HG03097 (cell line): Measurements from ENCODE around the gene GNG13.

Experiments
- ATAC-seq: cut with Tn5 transposase; IDR thresholded peaks from one replicate; pipeline ENCODE4 v1.9.1; 2021; ENCODE audit not compliant: unreplicated experiment, low FRiP score

The GNG13 gene

DNA sequence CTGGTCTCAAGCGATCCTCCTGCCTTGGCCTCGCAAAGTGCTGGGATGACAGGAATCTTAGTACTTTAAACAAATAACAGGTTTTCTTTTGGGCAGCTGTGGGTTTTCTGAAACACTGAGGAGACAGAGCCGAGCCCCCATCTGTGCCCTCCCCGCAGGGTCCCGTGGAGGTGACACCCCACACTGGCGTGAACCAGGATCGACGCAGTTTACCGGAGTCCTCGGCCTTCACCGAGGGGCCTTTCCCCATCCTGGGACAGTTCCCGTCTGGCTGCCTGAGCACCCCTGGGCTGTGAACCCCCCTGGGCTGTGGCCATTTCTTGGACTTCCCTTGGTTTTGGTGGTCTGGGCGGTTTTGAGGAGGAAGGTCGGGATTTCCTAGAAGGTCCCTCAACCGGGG, 15.3 kb upstream of the GNG13 start:
- ATAC-seq = no peak

DNA sequence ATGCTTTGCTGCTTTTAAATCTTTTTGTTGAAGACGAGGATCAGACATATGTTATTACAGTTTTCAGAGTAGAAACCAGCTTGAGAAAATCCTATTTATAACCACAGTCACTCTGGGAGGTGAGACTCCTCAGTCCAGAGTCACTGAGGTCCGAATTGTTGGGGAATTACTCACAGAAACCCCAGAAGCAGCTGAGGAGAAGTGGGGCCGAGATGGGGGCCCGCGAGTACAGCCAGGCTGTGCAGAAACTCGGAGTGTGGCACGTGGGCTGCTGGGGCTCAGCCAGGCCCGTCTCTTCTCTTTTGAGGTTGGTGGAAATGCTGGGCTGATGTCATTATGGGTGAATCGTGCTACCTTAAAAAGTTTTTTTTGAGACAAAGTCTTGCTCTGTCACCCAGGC, 14.4 kb upstream of the GNG13 start:
- ATAC-seq = no peak

- ATAC-seq = no peak
Observed at GRCh38 chr16:813916-814412, 13.4 kb upstream of the GNG13 start.

DNA sequence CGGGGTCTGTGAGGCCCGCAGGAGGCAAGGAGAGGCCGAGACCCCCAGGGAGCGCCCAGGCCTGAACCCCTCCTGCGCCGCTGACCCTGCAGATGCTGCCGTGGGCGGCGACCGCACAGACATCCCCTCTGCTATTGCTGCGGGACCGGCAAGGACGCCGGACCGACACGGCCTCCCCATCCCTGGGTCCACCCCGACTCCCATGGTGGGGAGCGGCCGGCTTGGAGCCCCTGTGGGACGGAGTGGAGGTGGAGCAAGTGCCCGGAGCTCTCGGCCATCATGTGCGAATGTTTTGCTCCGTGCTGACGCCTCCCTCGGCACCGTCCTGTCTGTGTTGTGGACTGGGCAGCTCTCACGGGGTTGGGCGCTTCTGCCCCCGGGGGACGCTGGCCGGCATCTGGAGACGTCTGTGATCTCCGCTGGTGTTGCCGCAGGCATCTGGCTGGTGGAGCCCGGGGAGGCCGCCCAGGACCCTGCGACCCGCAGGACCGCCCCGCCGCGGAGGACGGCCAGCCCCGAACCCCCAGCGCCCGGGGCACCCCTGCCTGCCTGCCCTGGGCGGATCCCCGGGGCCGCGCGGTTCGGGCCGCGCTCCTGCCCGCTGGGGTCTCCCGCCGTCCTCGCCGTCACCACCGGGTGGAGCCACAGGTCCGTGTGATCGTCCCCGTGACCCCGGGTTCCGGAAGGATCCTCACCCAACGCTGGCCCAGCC, 12.8 kb upstream of the GNG13 start:
- ATAC-seq = no peak

GRCh38 chr16:808085-808386, 7.5 kb upstream of the GNG13 start:
- ATAC-seq = no peak

DNA sequence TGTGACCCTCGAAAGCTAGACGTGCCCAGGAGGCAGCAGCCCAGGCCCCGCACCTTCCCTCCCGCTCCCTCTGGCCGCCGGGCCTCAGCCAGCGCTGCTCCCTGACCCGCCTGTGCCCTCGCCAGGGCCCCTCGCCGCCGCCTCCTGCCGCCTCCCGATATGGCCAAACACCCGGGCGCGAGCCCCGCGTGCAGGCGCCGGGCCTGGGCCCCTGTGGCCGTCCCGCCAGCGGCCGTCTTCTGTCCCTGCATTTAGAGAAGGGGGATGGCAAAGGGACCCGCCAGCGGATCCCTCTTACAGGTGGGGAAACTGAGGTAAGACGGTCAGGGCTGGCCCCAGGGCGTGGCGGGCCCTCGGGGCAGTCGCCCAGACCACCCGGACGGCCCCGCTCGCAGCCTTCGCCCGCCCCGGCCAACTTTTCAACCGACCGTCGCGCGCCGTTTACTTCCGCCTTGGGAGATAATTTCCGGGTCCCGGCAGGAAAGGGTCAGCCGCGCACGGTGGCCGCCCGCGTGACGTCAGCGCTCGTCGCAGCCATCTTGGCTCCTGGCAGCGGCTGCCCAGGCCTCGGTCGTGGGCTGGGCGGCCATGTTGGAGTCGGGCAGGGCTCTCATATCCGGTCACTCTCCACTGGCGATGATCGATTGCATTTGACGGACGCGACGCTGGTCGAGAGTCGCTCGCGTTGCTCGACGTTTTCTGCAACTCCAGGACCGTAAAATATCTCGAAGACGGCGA, 7.0 kb upstream of the GNG13 start:
- ATAC-seq = peak; percentile 86

- no peak for ATAC-seq
Observed at GRCh38 chr16:805474-805873, 4.9 kb upstream of the GNG13 start.

GRCh38 chr16:804193-805048, 3.9 kb upstream of the GNG13 start:
- no peak for ATAC-seq

- no peak for ATAC-seq
Observed at GRCh38 chr16:803754-804080, 3.2 kb upstream of the GNG13 start.

- ATAC-seq = no peak
Observed at GRCh38 chr16:802914-803753, 2.6 kb upstream of the GNG13 start.

GRCh38 chr16:802461-802860, 1.9 kb upstream of the GNG13 start:
- no peak for ATAC-seq

- ATAC-seq = no peak
Observed at GRCh38 chr16:801584-802363, 1.2 kb upstream of the GNG13 start.

- ATAC-seq = no peak
Observed at GRCh38 chr16:800834-801511, 439 bp upstream of the GNG13 start.

DNA sequence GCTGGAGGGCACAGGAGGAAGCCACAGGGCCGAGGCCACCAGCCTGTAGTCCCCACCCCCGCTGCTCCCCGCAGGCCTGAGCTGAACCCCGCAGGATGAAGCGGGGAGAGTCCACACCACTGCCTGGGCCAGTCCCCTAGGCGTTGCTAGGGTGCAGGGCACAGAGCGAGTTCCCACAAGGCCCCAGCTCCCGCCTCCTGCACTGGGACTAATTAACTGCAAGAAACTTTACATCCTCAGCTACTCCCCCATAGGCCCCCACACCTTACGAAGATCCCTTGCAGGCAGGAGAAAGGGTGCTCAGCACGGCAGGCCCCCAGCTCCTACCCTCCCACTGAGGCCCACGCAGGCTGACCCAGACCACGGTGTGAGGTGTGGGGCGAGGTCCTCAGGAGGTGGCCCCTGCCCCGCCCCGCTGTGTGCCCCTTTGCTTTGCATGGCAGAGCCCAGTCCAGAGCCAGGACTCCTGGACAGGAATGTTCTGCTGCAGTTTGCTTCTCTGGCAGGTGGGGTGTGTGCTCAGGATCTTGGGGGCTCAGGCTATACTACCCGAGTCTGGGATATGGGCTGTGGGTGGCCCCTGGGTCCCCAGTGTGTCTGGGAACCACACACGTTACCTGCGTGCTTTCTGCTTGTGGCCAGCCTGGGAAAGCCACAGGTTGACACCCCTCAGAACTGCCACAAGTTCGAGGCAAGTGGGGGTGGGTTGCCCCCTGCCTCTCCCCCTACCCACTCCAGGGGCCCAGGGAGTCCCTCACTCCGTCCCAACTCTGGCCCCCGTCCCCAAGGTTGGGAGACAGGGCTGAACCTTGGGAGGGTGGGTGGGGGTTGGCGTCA, 1.2 kb downstream of the GNG13 start:
- no peak for ATAC-seq

DNA sequence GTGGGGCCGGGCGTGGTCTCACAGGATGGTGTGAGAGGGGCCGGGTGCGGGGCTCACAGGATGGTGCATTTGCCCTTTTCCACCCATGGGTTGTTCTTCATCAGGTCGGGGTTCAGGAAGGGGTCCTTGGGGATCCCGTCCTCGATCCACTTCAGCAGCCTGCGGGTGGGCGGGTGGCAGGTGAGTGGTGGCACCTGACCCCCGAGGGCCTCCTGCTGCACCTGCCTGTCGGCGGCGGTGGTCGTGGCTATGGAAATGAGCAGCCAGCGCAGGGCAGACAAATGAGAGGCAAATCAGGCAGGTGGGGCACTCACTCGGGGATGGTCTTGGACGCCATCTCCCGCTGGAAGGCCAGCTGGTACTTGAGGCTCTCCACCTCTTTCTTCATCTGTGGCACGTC, 1.9 kb downstream of the GNG13 start:
- no peak for ATAC-seq

DNA sequence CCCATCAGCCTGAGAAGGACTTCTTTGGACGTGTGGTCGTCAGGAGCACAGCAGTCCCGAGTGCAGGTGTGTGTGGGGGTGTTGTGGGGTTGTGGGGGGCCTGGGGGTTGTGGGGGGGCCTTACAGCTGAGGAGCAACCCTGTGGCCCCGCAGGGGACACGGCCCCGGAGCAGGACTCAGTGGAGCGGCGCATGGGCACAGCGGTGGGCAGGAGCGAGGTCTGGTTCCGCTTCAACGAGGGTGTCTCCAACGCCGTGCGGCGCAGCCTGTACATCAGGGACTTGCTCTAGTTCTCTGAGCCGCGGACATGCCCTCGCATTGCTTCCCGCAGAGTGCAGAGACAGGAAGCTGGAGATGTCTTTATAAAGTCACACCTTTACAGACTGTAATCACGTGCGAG, 2.8 kb downstream of the GNG13 start:
- no peak for ATAC-seq

DNA sequence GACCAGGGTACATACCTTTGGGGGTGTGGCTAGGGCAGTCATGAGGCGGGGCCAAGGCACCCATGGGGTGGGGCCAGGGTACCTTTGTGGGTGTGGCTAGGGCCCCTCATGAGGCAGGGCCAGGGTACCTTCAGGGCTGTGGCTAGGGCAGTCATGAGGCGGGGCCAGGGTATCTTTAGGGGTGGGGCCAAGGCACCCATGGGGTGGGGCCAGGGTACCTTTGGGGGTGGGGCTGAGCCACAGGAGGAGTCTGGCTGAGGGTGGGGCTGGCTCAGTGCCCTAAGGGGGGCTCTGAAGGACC, 3.5 kb downstream of the GNG13 start:
- ATAC-seq = no peak

DNA sequence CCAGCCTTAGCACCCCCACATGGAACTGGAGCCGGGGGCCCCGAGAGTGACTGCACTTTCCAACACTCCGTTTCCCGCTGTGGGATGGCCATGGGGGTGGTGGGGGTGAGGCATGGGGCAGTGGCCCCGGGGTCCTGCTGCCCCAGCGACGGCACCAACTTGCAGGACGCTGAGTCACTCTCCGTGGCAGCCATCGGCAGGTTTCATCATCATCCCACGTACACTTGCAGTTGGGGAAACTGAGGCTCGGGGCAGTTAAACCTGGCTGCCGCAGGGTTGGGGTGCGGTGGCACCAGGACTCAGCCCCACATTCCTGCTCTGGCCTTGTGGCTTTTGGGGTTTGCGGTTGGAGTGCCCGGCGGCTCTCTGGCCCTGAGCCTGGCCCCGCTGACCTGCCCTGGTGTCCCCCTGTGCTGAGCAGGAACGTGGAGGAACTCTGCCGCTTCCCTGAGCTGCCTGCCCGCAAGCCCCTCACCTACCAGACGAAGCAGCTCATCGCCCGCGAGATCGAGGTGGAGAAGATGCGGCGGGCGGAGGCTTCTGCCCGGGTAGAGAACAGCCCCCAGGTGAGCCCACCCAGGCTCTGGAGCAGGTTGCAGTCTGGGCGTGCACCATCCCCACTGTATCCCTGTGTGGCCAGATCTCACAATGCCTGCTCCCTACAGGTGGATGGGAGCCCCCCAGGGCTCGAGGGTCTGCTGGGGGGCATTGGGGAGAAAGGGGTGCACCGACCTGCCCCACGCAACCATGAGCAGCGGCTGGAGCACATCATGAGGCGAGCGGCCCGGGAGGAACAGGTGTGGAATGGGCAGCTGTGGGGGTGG, 4.0 kb downstream of the GNG13 start:
- ATAC-seq = no peak
